DOHH2 (cell line): ENCODE data around the gene NR1H3.

Experiments
- CTCF ChIP-seq: fragments of 200-600 bp; sonication (generic); IDR thresholded peaks from one replicate; pipeline ENCODE4 v1.5.1; 2014; ENCODE audit warnings: antibody characterized with exemption, mild to moderate bottlenecking, low read depth, low read length; ENCODE audit not compliant: poor library complexity, severe bottlenecking
- EZH2phosphoT487 ChIP-seq: fragments of 200-600 bp; sonication (generic); IDR thresholded peaks from 2 replicates; pipeline ENCODE4 v1.6.1; 2017; ENCODE audit warnings: borderline replicate concordance, mild to moderate bottlenecking, antibody characterized with exemption, low read length, moderate library complexity, mixed read lengths

GRCh38 chr11:47251751-47252150 is 6.0 kb upstream of the NR1H3 start:
- no peak for TF ChIP-seq CTCF
- no peak for TF ChIP-seq EZH2phosphoT487
